Adrenal gland (tissue), 5 donors: ENCODE results near the gene N4BP2L2.

Source experiments
- CTCF ChIP-seq, 6 experiments: fragments of 450-650 bp in 4 of 6; fragments of 200-600 bp in 2 of 6; sonication (generic) in 1 of 6; IDR thresholded peaks; 1 replicate in 5 of 6; 2 replicates in 1 of 6; pipeline versions ENCODE4 v1.5.1 to v1.8.0; 2016 to 2021; ENCODE audit warnings: antibody characterized with exemption in 6 of 6, mild to moderate bottlenecking in 2 of 6, moderate library complexity in 1 of 6
- POLR2A ChIP-seq, 2 donors: fragments of 450-650 bp; IDR thresholded peaks; one replicate each; pipeline ENCODE4 v1.6.1; 2017; ENCODE audit warnings: antibody characterized with exemption in 2 of 2, mild to moderate bottlenecking in 2 of 2, moderate library complexity in 1 of 2
- donor health status: DM: no; HTN: no; CAD: no.

GRCh38 chr13:32430018-32430747, 108.4 kb downstream of the N4BP2L2 start:
- TF ChIP-seq CTCF (IDR thresholded peaks at IDR 0.05) (no peak), POLR2A (IDR thresholded peaks at IDR 0.05) (no peak)
